GM19025 (cell line): ENCODE results near the gene KRT17.
A peak's percentile ranks its signal among the peaks of the same experiment; 100 is the strongest.

Experiments used
- ATAC-seq: cut with Tn5 transposase; IDR thresholded peaks from one replicate; pipeline ENCODE4 v1.9.1; 2021; ENCODE audit warnings: mild to moderate bottlenecking, low read depth, moderate library complexity; ENCODE audit not compliant: unreplicated experiment

The KRT17 gene

DNA sequence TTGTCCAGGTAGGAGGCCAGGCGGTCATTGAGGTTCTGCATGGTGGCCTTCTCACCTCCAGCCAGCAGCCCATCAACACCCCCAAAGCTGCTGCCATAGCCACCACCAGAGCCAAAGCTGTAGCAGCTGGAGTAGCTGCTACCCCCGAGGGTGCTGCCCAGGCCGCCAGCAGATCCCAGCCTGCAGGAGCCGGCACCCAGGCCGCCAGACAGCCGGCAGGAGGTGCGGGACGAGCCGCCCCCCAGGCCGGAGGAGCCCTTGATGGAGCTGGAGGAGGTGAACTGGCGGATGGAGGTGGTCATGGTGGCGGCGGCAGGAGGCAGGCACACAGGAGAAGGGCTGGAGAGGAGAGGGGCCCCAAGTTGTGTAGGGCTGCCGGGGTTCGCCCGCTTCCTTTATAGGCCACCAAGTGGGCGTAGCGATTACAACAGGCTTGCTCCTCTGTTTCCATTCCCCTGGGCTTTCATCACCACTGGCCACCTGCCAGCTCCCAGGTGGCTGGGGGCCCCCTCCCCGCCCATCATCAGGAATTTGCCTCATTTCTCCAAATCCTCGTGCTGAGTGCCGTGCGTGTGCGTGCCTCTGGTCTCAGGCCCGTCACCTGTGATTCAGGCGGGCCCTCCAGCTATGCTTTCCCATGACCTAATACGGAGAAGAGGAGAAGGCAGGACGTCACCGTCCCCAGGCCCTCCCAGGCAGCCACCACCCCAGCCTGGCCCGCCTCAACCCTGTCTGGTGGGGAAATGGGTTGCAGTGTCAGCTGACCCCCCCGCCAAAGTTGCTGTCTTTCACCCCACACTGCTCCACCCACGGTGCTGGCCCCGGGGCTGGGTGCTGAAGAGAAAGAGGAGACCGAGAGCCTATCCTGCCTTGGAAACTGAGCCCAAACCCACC lies at the start of gene KRT17:
Gene KRT17, minus strand, starts transcription at position 368 of the 894 bp plus-strand sequence. Its CDS starts 66 bp downstream, at position 302.
- ATAC-seq, result no peak

DNA sequence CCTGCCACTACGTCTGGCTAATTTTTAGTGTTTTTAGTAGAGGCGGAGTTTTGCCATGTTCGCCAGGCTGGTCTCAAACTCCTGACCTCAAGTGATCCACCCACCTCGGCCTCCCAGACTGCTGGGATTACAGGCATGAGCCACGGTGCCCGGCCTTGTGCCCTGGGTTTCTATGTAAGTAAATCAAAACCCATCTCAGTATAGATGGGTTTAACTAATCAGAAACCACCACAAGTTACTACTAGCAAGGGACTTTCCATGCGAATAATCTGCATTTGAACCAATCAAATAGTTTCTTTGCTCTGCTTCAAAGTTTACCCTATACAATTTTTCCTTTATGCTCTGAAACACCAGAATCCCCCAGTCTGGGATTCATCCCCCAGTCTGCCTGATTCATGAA lies 47.8 kb upstream of the KRT17 start:
- ATAC-seq, result no peak

DNA sequence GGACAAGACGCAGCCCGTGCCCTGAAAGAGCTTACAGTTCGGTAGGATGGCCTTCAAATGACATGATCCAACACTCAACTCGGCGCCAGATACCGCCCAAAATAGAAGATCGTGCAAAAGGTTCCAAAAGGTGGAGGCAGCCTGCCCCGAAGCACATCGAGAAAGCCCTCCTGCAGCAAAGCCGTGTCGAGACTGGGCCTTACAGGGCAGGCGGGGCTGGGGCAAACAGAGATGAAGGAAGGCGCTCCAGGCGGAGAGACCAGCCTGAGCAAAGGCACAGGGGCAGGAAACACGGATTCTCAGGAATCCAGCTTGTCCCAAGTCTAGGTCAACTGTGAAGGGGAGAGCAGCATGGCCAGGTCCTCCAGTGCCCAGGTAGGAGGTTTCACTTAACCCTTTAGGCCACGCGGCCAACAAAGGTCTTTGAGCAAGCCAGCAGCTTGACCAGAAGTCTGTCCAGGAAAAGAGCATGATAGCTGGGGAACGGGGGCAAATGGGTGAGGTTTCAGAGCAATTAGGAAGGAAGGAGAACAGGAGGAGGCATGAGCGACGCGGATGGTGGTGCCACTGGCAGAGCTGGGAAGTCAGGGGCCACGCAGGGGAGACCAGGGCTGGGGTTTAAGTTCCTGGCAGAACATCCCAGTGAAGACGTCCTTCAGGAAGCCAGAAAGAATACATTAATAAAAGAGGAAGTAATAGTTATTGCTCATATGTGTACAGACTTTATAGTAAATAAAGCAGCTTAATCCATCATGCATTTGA lies 43.1 kb upstream of the KRT17 start:
- ATAC-seq, result no peak

DNA sequence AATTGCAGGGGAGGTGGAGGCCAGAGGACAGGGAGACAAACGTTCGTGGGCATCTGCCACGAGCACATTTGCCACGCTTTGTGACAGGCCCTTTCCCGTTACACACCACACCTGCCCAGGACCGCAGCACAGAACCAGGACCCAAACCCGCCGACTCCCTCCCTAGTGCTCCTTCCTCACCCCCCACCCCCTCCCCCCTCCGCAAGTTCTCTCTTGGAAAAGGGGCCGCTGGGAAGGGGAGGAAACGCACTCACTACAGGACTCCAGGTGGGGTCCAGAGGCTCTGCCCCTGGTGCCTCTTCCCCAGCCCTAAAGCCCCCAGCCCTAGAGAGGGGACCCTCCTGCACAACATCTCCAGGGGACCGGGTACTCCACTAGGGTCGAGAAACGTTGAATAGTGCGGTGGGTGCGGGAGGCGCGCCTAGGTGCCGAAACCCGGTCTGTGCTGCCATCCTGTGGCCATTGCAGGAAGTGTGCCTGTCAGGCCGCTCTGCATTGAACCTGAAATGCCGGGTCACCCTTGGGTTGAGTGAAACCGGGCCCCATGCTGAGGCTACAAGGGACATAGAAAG lies 42.4 kb upstream of the KRT17 start:
- peak; percentile 41 for ATAC-seq

DNA sequence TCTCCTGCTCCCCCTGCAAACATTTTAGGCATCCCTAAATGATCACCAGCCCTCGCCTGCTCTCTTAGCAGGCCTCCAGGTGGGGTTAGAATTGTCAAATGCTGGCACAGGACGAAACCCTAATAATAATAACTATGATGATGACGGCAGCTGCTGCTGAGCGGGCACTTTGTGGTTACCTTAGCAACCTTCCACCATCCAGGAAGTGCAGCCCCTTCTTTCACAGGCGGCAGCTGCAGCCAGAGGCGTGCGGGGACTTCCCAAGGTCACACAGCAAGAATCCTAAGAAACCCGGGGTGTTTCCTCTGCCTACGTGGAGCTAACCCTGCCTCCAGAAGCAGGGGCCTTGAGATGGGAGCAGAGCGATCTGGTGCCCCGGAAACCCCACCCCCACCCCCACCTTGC lies 41.9 kb upstream of the KRT17 start:
- peak; percentile 28 for ATAC-seq

DNA sequence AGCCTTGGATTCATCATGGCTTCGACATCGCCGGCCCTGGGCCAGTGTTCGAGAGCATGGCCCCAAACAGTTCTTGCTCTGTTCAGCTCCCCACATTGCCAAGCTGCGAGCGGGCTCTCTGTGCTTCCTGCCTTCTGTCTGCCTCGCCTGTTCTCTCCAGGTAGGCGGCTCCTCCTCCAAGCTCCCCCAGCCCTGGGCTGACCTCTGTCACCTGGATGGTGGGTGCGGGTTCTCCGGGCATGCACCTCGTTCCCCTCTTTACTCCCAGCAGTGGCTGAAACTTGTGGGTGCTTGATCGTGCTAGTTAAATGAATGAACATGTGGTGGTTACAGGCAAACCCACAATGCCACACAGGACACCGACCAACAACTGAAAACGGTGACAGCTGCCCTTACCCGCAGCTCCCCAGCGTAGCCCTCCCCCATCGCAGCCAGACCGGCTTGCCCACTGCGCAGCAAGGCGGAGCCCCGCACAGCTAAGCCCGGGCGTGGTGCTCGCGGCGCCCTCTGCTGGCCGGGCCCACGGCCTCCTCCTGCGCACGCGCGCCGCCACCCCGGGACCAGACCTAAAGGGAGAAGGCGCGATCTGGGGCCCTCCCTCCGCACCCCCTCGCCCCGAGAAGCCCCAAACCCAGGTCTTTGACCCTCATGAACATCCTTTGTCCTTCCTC lies 41.3 kb upstream of the KRT17 start:
- ATAC-seq, result peak; percentile 54

DNA sequence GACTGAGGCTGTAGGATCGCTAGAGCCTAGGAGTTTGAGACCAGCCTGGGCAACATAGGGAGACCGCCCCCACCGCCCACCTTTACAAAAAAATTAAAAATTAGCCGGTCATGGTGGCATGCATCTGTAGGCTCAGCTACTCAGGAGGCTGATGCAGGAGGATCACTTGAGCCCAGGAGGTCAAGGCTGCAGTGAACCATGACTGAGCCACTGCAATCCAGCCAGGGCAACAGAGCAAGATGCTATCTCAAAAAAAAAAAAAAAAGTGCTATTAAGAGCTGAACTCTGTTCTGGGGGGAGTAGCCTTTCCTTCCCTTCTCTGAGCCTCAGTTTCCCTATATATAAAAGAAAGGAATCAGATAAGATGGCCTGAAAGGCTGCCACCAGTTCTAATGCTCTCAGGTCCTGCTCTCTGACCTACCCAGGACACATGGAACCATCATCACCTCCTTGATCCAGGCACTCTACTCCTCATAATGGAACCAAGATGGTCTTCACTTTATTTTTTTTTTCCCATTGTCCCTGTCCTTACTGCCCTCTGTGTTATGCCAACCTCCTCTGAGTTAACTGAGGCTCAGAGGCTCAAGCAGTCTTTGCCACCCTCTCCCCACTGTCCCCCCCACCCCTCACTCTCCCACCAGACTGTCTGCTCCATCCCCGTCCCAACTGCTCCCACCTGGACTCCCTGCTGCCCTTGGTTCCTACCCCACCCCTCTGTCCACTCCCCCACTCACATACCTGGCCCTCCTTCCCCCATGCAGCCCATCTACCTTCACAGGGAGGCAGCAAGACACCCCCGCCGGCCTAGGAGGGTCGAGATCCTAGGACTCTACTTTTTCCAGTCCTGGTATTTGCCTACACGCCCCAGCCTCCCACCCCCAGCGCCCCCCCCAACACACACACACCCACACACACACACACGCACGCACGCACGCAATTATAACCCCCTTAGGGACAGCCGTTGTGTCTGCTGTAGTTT lies 40.5 kb upstream of the KRT17 start:
- no peak for ATAC-seq

DNA sequence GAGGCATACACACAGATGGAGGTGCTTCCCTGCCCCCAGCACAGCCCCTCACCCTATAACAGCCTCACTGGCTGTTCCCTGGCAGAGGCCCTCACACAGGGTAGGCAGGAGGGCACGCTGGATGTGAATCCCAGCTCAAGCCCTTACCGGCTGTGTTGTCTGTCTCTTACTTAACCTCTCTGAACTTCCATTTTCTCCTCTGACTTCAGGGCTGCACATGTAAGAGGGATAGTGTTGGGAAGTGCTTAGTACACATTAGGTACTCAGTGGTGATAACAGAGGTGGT lies 39.7 kb upstream of the KRT17 start:
- ATAC-seq, result no peak

DNA sequence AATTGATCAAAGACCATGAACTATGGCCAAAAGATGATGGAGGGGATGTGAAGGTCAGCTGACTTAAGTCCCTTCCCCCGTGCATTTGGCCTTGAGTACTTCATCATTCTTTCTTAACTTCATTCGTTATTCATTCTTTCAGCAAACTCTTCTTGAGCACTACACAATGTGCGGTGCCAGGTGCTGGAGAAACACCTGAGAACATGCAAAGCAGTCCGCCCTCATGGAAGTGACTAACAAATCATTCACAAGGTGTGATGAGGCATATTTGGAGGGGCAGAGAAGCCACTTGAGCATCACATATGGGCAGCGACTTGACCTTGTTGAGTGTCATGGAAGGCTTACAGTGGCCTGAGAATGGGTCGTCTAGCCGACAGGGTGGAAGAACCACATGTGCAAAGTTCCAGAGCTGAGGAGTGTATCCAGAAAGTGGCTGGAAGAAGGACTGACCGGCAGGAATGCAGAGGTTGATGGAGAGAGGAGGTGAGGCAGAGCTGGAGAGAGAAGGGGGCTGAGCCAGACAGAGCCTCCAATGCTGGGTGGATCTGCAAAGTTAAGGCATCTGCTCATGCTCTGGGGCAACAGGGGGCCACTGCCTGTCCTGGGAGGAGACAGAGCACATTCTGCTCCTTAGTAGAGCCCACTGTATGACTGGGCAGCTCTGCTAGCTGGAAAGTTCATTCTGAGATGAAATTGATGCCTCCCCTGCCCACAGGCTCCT lies 39.2 kb upstream of the KRT17 start:
- ATAC-seq, result no peak

DNA sequence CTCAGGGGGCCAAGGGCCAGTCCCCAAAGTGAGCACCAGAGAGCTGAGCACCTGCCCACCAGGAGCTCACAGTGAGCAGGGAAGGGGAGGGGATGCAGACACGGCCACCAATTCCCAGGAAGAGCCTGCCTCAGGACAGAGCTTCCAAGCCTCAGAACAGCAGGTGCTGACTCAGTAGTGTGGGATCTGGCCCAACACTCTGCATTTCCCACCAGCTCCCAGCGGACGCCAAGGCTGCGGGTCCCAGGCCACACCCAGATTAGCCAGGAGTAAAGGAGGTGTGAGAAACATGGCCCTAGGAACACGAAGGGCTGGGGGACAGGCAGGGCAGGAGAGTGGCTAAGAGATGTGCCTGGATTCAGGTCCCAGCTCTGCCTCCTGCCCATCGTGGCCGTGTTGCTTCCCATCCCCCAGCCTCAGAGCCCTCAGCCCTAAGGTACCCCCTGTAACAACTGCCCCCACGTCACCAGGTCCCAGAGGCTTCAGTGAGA lies 35.9 kb upstream of the KRT17 start:
- ATAC-seq, result no peak

DNA sequence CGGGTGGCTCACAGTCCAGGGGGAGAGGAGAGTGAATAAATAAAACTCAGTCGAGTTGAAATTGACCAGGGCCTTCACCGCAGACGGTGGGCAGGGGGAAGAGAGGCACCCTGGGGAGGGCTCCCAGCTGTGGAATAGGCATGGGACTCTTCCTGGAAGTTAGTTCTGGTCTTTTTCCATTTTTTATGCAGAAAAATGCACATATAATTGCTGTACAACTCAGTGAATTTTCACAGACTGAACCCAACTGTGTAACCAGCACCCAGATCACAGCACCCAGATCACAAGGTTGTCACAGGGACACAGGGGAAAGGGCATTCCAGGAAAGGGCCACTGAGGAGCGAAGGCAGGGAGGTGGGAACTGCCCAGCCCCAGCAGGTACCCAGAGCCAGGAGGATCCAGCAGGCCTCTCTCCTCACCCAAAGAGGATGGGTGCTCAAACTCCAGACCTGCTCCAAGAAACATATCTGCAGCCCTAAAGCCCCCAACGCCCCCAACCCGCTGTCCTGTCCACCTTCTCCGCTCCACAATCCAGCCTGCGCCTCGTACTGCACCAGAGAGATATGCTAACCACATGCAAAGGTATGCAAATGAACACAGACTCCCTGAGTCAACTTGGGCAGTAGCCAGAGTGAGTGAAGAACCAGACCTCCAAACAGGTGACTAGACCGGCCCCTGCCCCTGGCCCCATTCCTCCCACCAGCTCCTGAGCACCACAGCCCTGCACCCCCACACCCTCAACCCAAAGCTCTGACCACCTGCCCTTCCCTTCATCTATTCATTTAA lies 35.2 kb upstream of the KRT17 start:
- no peak for ATAC-seq

DNA sequence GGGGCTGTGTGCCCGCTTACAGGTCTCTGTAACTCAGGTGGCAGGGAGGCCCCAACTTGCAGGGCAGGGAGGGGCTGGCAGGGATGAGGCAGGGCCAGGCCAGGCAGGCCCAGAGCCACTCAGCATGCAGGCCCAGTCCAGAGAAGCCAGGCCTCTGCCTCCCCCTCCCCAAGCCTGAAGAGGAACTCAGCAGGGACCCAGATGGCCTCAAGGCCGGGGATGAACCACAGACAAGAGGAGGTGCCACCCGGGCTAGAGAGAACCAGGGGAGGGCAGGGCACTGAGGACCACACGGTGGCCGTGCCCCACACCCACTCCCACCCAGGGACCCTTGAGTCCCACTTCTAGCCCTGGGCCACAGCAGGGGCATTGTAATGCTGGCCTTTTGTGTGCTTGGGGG lies 34.5 kb upstream of the KRT17 start:
- no peak for ATAC-seq

DNA sequence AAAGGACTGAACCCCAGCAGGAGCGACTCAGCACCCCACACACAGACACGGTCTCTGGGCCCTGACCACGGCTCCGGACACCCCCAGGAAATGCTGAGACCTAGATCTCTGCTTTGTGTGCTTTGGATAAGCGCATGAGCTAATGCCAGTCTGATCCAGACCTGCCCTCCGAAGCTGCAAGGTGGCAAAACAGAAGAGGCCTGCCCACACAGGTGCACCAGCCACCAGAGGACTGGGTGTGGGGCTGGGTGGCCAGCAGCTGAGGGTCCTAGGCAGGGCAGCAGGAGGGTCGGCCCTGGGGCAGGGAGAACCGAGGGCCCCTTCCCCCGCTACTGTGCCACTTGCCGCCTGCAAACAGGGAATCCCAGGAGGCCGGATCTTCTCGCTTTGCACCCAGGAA lies 33.6 kb upstream of the KRT17 start:
- ATAC-seq, result no peak

DNA sequence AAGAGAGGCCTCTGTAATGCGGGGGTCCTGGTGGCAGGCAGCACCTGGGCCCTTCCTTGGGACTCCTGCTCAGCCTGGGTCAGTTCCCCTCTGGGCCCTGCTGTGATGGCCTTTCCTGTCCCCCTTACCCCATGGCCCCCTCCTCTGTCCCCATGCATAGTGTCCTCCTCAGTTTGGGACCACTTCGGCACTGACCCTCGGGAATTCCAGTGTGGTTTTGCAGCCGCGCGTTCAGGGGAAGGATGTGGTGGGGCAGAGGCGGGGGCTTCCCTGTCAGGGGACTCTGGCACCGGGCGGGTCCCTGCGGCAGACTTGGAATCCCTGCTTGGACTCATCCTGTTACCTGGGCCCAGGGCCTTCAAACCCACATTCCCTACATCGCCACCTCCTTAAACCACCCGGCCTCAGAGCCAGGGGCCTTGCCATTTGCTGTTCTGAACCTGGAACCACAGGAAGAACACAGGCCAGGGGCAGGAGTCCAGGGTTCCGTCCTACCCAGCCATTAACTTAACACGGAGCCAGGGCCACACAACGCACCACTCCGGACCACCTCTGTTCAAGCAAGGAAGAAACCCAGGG lies 32.9 kb upstream of the KRT17 start:
- no peak for ATAC-seq

DNA sequence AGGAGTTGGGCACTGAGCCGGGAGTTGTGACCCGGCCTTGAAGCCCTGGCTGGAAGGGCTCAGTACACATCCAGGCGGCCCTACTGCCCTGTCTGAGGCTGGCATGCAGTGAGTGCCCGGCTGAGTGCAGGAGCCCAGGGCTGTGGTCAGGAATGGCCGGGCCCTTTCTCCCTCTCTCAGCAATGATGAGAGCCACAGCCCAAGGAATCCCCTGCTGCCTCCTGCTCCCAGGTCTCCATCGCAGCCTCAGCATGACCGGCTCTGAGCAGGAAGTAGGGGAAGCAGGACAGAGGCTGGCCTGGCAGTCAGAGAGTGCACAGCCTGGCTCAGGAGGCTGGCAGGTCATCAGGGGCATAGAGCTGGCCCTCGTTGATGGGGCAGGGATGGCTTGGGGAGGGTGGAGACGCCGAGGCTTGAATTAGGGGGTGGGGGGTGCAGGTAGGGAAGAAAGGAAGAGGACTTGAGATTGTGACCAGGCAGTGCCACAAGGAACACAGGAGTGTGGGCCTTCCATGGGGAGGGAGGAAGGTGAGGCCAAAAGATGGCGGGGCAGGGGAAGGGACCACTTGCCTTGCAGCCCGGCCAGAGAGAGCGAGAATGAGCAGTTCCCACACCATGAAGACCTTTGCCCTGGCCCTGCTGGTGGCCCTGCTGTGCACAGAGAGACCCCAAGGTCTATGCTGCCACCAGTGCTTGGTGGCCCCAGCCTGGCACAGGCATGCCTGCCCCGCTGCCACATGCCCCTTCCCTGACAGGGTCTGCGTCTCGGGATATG lies 32.1 kb upstream of the KRT17 start:
- no peak for ATAC-seq

DNA sequence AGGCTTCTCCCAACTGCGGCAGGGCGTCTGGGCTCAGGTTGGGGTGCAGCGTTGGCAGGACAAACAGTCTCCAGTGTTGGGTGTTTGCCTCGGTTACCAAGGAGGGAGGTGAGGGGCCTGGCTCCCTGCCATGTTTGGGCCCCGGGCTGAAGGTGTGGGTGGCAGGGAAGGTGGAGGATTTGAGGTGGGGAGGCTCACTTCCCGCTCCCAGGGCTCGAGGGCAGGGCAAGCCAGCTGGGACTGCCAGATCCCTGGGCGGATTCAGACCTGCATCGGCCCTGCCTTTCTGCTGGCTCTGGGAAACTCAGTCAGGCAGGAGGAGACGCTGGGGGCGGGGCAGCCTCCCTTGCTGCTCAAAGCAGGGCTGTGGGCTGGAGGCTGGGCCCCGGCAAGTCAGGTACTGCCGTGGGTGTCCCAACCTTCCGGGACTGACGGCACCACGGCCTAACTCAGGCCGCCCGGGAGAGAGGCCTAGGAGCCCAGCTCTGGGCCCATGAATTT lies 31.3 kb upstream of the KRT17 start:
- ATAC-seq, result no peak
